ENCODE data around the gene CAPSL.

DNA sequence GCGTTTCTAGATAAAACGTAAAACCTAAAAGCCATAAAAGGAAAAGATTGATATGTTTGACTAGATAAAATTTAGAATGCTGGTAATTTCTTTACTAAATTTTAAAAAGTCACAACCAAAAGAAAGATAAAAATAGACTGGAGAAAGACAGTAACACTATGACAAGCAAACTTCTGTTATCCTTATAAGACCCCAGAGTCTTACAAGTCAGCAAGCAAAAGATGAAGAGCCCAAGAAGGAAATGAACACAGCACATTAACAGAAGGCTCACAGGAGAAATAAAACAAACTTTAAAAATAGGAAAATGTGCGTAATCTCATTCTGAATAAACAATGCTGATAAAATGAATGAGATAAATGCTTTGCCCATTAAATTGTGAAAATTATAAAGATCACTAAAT is 52.0 kb downstream of the CAPSL start:
- no peak for TF ChIP-seq ZNF274 (IDR thresholded peaks at IDR 0.05; ENCODE audit: low read depth, low read length)
- no peak for TF ChIP-seq YY1 (IDR thresholded peaks at IDR 0.05; ENCODE audit: insufficient read depth, insufficient read length)
- TF ChIP-seq SUZ12 (IDR thresholded peaks at IDR 0.05; ENCODE audit: extremely low read depth, insufficient read depth, insufficient read length): no peak

Data from NT2/D1 (cell line).